HG03196 (cell line): Measurements from ENCODE around the gene EZH1.
A peak's percentile ranks its signal among the peaks of the same experiment; 100 is the strongest.

Experiments used
- ATAC-seq: cut with Tn5 transposase; IDR thresholded peaks from one replicate; pipeline ENCODE4 v1.9.1; 2021; ENCODE audit not compliant: unreplicated experiment

Gene EZH1

DNA sequence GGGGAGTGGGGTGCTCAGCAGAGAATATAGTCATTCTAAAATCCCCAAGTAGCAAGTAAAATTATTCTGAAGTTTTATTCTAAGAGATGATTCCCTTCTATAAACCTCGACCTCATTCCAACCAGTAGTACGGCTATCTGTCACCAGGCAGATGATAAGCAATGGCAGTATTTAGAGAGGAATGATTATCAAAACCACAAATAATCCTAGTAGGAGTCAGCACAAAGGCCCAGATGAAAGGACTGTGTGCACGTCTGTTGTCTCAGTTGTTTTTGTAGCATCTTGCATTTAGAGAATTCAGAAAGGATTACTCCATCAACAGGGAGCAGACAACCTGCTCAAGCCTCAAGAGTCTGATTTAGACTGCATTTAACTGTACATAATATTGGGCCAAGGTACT, 21.2 kb downstream of the EZH1 start:
- ATAC-seq, result no peak

DNA sequence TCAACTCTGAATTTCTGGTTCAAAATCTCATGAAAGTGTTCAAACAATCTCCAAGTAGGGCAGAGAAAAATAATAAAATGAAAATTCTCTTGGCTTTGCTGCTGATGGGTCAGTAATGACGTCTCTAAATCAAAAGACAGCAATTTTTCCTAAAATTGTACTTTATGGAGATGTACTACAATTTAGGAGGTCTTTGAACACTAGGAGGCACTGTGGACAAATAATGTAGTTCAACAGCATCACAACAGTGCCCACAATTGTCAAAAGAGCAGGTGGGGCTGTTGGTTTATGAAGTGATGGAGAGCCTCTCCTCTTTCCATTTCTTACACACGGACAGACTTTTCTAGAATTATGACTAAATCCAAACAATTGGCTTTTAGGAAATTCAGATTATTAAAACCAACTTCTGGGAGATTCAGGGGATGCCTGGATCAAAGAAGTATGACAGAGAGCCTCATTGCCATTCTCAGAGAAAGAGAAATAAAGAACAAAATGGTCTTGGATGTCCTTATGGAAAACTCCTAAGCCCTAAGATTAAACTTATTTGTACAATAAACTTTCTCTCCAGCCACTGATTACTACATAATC, 23.8 kb downstream of the EZH1 start:
- no peak for ATAC-seq

GRCh38 chr17:42709561-42709960, 35.3 kb downstream of the EZH1 start:
- ATAC-seq, result no peak

DNA sequence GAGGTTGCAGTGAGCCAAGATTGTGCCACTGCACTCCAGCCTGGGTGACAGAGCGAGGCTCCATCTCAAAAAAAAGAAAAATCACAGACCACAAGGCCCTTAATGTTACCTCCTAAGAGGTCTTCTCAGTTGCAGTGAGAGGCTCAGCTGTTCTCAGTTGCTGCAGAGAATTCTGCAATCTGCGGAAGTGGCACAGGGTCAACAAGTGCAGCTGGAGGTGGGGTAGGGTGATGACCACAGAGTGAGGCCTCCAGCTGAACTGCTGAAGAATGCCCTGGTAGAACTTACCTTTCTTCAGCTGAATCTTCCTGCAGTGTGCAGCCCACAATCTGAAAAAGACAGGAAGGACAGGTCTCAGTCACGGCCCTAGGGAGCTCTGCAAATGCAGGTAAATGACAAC, 36.3 kb downstream of the EZH1 start:
- ATAC-seq, result no peak

DNA sequence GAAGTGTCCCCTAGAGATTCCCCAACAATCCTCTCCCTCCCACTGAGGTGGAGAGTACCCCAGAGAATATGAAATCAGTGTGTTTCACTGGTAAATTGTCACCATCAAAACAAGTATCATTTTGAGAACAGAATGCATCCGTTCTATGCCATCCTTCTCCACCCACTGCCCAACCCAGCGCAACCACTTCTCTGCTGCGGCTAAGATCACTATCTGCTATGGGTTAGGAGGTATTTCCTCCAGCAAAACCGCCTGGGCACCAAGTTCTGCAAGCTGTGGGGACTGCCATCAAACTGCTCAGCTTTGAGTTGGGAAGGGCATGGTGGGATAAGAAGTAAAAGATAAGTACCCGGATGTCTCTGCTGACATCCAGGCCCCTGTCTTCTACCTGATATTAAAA, 38.1 kb downstream of the EZH1 start:
- no peak for ATAC-seq

DNA sequence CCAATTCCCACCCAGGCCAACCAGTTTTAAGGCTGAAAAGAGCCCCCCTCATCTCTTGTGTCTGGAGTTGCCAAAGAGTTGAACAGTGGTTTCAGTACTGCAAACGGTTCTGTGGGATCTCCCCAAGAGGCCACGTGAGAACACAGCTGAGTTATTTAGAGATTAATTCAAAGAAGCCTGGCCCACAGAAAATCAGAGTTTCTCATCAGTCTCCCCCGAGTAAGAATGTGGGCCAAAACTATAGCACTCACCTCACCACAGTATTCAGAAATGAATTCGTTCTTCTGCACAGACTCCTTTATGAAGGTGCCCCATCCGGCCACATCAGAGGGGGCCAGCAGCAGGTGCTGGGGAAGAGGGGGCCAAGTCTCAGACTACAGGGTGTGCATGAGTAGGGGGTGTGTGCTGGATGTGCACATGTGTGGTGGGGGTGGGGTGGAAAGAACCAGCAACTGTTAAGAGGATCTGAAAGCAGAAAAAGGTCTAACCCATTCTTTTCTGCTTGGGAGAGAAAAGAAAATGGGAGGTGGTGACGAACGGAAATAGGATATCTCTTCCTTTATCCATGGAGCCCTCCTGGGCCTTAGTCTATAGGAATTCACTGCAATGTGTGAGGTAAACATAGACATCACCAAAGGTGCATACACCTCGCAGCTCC, 39.9 kb downstream of the EZH1 start:
- peak; percentile 53 for ATAC-seq

DNA sequence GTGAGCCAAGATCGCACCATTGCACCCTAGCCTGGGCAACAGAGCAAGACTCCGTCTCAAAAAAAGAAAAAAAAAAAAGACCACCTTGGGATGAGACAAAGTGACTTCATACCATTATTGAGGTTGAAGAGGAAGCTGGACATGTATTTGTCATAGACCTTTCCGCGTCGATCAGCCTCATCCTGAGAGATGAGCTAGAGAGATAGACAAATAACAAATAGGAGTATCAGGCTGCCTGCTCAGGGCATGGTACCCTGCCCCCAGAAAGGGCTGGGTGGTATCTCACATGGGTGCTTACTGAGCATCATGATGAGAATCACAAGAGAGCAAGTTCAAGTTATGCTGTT, 40.4 kb downstream of the EZH1 start:
- no peak for ATAC-seq

- ATAC-seq, result no peak
Observed at GRCh38 chr17:42702446-42702845, 42.4 kb downstream of the EZH1 start.

- ATAC-seq, result no peak
Observed at GRCh38 chr17:42700586-42701289, 44.1 kb downstream of the EZH1 start.

- ATAC-seq, result no peak
Observed at GRCh38 chr17:42699415-42699740, 45.5 kb downstream of the EZH1 start.

DNA sequence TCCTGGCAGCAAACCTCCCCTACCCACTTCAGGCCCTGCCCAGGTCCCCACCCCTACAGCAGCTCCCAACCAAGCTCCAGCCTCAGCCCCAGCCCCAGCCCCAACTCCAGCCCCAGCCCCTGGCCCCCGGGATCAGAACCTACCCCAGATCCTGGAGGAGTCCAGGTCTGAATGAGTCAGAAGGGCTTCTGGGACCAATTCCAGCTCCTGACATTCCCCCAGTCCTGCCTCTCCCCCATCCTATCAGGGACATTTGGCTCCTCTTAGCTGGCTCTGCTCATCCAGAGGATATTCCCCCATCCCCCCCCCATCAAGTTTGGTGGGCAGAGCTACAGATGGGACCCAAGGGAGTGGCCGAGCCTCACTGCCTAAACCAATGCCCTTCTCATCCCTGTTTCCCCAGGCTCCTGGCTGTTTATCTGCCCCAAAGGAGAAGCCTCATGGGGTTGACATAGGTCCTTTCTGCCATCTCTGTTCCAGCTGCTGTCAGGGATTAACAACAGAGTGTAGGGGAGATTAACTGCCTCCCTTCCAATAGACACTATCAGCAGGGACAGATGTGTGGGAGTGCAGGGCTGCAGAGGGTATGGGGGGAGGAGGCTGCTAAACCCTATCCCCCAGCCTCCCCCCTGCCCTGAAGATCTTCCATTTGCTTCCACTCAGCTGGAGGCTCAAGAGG, 46.0 kb downstream of the EZH1 start:
- ATAC-seq, result no peak

GRCh38 chr17:42697108-42697811, 47.6 kb downstream of the EZH1 start:
- ATAC-seq, result no peak

GRCh38 chr17:42695500-42695899, 49.3 kb downstream of the EZH1 start:
- ATAC-seq, result no peak

DNA sequence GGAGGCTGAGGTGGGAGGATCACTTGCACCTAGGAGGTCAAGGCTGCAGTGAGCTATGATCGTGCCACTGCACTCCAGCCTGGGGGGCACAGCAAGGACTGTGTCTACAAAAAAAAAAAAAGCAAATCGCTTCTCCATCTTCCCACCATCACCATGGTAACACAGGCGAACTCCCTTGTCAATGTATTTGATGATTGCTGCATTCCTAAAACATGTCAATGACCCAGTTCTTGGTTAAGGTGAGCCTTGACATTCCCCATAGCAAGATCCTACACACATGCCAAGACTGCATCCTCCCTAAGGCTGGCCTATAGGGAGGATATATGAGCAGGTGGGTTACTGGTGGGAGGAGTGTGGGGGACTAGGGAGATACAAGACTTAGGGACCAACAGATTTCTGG, 50.3 kb downstream of the EZH1 start:
- no peak for ATAC-seq

DNA sequence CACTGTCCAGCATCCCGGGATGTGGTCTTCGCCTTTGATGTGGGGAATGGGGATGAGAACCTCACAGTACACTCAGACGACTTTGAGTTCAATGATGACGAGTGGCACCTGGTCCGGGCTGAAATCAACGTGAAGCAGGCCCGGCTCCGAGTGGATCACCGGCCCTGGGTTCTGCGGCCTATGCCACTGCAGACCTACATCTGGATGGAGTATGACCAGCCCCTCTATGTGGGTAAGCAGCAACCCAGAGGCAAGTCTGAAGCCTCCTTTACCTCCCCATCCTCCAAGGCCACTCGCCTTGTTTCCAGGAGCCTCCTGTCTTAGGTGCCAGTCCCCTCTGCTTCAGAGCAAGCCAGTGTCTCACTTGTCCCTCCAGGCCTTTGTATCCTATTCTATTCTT, 52.4 kb downstream of the EZH1 start:
- no peak for ATAC-seq

GRCh38 chr17:42691021-42691545, 53.8 kb downstream of the EZH1 start:
- no peak for ATAC-seq

DNA sequence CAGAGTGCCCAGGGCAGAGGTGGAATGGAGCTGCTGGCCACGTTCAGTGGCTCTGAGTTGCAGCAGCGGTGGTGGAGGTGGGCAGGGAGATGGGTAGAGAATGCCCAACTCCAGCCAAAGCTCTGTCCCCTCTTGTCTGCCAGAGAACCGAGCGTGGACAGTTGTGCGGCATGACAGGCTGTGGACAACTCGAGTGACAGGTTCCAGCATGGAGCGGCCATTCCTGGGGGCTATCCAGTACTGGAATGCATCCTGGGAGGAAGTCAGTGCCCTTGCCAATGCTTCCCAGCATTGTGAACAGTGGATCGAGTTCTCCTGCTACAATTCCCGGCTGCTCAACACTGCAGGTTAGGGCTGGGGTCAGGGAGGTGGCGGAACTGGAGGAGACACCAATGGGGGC, 54.2 kb downstream of the EZH1 start:
- no peak for ATAC-seq

DNA sequence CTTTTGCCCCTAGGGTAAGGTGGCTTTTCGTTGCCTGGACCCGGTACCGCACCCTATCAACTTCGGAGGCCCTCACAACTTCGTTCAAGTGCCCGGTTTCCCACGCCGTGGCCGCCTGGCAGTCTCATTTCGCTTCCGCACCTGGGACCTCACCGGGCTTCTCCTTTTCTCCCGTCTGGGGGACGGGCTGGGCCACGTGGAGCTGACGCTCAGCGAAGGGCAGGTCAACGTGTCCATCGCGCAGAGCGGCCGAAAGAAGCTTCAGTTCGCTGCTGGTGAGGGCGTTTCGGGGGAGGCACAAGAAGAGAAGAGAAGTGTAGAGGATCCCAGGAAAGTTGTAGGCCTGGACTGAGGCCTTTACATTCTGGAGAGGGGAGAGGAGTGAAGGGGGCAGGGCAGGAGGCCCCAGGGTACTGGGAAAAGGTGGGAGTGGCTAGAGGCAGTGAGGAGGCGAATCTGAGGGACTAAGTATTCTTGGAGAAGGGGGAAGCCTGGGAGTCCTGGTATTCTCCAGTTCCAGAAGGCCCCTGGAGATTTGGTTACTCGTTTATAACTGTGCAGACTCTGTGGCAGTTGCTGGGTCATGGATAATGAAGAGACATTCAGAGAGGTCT, 57.0 kb downstream of the EZH1 start:
- no peak for ATAC-seq

DNA sequence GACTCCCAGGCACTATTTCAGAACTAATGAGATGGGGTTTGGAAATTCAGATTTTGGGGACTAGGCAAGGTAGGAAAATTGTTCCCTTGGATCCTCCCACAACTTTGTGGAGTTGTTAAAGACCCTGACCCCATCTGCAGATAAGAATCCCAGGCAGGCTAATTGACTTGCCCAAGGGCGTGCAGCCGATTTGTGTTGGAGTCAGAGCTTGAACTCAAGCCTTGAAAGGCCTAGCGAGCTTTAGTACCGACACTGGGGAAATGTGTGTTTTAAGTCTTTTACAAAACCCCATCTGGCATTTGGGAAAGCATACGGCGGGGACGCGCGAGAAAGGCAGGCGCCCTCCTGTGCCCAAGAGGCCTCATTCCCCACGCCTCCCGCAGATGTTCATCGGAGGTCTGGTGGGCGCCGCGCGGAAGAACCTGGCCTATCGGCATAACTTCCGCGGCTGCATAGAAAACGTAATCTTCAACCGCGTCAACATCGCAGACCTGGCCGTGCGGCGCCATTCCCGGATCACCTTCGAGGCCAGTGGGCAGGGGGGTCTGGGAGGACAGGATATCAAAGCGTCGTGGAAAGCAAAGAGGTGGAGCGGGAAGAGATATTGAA, 58.2 kb downstream of the EZH1 start:
- ATAC-seq, result no peak

DNA sequence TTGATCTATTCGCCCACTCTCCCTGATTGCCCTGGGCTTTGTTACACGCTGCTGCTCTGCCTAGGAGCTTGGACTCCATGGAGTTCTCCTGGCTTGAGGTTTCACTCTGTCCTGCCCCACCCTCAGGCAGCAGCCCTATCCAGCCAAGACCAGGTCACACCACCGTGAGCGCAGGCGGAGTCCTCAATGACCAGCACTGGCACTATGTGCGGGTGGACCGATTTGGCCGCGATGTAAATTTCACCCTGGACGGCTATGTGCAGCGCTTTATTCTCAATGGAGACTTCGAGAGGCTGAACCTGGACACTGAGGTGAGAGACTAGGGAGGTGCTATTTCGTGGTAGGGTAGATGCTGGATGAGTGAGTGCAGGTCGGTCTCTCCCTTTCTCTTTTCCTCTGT, 59.0 kb downstream of the EZH1 start:
- ATAC-seq, result no peak
